HG03521 (cell line): Measurements from ENCODE around the gene SLC47A1.
A peak's percentile ranks its signal among the peaks of the same experiment; 100 is the strongest.
"Not testable (repeated sequence)": the region's sequence is repeated elsewhere in the genome, so short reads cannot be mapped to it uniquely, and the experiment has no call there.

Experiments
- ATAC-seq: cut with Tn5 transposase; IDR thresholded peaks from one replicate; pipeline ENCODE4 v1.9.1; 2021; ENCODE audit warnings: mild to moderate bottlenecking, moderate library complexity; ENCODE audit not compliant: unreplicated experiment

Gene SLC47A1

DNA sequence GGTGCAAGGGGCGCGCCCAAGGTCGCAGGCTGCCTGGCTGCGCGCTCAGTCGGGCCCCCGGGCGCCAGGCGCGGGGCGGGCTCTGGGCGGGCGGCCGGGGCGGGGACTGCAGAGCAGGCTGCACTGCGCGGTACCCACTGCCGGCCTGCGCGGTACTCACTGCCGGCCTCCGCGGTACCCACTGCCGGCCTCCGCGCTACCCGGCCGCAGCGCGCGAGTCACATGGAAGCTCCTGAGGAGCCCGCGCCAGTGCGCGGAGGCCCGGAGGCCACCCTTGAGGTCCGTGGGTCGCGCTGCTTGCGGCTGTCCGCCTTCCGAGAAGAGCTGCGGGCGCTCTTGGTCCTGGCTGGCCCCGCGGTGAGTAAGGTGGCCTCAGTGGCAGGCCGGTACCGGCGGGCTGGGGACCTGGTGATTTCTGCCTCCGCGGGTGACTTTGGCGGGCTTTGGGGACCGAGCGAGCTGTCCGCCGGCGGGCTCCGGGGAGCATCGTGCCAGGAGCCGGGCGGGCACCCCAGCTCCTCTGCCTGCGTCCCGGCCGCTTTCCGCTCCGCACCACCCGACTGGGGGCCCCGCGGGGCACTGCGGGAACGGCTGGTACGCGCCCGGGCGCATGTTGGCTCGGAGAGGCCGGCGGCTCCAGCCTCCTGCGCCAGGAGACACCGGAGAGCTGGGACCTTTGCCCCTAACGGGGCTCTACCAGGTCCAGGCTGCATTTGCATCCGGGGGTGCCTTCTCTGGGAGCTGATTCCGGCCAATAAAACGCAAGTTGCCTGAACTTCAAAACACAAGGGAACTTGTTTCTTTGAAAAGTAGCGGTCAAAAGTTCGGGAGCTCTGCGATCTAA is at the start of gene SLC47A1:
SLC47A1 (plus strand) TSS at position 137 of the 844 bp plus-strand sequence; CDS start at position 223, 86 bp downstream.
- no peak for ATAC-seq

DNA sequence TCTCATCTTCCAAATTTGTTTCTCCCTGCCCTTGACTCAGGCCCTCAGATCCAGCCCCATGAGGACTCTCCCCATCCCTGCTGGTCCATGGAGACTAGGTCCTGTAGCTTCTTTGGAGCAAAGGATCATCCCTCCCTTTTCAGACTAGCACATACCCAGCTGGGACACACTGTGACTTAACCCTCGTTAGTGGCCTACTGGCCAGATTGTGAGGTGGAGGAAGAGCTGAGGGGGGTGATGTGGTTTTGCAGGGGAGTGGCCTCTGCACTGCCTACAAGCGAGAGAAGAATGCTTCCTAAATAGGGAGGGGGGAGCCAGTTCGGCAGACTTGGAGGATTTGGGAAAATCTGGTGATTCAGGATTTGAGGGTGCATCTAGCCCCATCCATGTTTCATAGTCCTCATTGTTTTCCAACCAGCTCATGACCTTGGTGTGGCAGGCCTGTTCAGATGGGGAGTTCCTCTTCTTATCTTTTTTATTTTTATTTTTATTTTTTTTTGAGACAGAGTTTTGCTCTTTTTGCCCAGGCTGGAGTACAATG is 47.8 kb upstream of the SLC47A1 start:
- no peak for ATAC-seq

DNA sequence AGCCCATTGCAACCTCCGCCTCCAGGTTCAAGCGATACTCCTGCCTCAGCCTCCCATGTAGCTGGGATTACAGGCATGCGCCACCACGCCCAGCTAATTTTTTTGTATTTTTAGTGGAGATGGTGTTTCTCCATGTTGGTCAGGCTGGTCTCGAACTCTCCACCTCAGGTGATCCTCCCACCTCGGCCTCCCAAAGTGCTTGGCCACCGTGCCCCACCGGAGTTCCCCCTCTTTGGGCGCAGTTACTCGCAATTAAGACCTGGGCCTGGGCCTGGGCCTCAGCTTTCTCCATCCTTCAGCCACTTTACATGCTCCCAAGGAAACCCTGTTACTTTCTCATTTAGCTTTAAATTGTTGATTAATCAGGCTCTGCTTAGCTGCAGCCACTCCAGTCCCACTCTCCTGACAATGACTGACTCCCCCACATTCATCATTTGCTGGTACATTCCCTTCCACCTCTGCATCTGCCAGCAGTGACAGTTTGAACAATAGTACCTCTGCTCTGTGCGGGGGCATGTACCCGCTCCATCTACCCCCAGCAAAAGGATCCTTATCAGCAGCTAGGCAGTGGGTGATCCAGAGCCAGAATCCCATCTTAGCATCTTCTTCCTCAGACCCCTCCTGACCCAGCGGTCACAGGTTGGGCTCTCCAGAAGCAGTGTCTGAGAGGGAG is 47.2 kb upstream of the SLC47A1 start:
- ATAC-seq, result no peak

- ATAC-seq, result no peak
Observed at GRCh38 chr17:19487024-19487600, 46.5 kb upstream of the SLC47A1 start.

DNA sequence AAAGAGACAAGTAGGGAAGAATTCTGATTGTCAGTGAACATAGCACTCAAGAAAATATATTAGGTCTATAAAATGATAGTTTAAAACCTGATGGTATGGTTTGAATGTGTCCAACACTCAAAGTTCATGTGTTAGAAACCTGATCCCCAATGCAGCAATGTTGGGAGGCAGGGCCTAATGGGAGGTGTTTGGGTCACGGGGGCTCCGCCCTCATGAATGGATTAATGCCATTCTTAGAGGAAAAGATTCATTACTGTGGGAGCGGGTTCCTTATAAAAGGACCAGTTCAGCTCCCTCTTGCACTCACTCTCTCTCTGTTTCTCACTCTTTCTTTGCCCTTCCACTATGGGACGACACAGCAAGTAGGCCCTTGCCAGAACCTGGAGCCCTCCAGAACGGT is 41.5 kb upstream of the SLC47A1 start:
- ATAC-seq, result no peak

GRCh38 chr17:19494961-19495806 is 38.5 kb upstream of the SLC47A1 start:
- no peak for ATAC-seq

GRCh38 chr17:19495828-19496528 is 37.7 kb upstream of the SLC47A1 start:
- no peak for ATAC-seq

DNA sequence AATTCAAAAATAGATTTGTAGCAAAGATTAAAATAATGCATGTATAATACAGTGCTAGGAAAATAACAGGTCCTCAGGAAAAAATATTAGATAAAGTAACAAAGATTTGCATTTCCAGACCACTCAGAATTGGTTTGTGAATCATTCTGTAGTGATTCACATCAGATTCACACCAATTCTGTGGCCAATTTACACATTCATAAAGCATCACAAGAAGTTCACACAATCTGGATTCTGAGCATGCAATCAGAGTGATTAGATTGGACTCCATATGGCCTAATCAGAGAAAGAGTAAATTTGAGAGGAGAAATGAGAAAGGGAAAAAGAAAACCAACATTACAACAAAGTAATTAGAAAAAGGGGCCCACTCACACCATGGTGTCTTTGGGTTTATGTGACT is 36.0 kb upstream of the SLC47A1 start:
- no peak for ATAC-seq

- ATAC-seq, result no peak
Observed at GRCh38 chr17:19501219-19501618, 32.4 kb upstream of the SLC47A1 start.

DNA sequence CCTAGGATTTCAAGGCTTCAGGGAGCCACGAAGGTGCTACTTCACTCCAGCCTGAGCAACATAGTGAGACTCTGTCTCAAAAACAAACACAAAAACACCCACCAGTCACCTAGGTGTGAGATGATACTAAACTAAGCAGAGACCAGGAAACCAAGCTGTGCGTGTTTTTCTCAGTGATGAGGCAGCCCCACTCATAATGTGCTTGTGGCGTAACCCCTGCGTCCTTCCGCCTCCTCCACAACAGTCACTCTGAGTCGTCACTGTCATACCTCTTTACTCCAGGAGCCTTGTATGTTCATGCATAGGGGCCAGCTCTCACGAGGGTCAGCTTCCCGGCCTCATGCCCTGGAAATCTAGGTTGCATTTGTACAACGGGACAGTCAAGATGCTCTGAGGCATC is 31.1 kb upstream of the SLC47A1 start:
- ATAC-seq, result no peak

- not testable (repeated sequence) for ATAC-seq
Observed at GRCh38 chr17:19505561-19505960, 28.1 kb upstream of the SLC47A1 start.

DNA sequence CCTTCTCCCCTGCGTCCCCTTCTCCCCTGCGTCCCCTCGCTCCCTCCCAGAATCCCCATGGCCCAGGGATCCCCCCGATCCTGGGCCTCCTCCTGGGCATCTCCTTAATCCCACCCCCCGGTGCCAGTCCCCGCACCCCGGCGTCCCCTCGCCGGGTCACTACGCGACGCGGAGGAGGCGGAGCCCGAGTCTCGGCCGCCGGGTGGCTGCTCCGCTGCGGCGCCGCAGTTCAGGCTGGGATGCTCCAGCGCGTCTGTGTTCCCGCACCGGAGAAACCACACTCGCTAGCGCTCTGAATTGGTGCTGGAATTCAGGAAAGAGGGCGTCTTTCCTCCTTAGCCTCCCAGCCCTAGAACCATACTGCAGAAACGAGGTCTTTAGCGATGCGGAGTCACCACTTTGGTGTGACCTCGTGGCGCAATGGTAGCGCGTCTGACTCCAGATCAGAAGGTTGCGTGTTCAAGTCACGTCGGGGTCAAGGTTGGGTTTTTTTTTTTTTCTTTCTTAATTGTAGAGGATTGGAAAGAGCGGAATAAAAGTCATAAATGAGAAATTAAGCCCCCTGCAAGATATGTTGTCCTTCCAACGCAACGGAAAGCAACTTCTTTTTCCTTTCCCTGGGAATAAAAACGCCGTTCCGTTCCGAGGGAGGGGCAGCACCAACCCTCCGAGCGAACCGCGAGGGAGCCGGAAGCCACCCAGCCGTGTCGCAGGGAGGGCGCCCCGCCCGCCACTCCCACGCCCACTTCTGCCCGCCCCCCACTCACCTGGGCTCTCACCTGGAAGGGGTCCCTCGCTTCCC is 25.7 kb upstream of the SLC47A1 start:
- ATAC-seq, result peak; percentile 73

DNA sequence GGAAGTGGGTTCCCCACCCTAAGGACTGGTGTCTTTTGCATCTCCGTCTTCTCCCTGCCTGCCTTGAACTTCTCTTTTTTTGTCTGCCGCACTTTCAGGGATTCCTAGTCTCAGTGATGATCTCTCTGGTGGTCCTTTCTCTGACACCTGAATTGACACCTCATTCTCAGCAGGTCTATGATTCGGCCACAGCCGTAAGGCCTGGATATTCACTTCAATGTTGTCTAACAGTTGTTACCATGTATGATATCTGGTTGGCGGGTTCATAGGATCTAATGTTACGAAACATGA is 25.1 kb upstream of the SLC47A1 start:
- no peak for ATAC-seq

GRCh38 chr17:19509281-19509852 is 24.3 kb upstream of the SLC47A1 start:
- not testable (repeated sequence) for ATAC-seq

DNA sequence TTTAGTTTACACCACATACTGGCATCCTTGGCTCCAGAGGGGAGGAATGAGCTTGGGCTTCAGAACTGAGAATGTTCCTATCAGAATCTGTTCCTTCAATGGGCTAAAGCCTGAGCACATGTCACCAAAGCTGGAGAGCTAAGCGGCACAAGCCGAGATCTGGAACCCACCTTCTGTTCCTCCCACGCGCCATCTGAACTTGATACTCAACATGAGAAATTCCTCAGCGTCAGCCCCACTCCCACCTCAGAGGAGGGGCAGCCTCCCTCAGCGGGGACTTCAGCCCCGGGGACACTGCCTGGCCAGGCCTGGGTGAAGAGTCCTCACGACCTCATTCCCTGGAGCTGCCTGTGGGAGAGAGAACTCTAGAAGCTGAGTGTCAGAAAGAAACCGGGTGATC is 22.8 kb upstream of the SLC47A1 start:
- no peak for ATAC-seq

GRCh38 chr17:19513897-19514488 is 19.7 kb upstream of the SLC47A1 start:
- no peak for ATAC-seq

DNA sequence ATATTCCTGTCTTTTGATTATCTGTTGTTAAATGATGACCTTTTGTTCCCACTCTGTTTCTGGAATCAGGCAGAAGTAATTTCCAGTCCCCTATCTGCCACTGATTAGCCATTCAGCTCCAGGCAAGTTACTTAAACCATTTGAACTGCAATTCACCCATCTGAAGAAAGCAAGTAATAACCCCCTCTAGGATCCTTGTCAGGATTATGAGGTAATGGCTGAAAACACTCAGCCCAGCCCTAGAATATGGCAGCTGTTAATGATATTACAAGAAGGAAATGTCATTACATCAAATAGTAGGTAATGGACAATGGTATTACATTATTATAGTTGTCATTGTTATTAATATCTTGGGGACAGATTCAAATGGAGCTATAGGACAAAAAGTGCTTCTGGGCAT is 16.0 kb upstream of the SLC47A1 start:
- ATAC-seq, result no peak

DNA sequence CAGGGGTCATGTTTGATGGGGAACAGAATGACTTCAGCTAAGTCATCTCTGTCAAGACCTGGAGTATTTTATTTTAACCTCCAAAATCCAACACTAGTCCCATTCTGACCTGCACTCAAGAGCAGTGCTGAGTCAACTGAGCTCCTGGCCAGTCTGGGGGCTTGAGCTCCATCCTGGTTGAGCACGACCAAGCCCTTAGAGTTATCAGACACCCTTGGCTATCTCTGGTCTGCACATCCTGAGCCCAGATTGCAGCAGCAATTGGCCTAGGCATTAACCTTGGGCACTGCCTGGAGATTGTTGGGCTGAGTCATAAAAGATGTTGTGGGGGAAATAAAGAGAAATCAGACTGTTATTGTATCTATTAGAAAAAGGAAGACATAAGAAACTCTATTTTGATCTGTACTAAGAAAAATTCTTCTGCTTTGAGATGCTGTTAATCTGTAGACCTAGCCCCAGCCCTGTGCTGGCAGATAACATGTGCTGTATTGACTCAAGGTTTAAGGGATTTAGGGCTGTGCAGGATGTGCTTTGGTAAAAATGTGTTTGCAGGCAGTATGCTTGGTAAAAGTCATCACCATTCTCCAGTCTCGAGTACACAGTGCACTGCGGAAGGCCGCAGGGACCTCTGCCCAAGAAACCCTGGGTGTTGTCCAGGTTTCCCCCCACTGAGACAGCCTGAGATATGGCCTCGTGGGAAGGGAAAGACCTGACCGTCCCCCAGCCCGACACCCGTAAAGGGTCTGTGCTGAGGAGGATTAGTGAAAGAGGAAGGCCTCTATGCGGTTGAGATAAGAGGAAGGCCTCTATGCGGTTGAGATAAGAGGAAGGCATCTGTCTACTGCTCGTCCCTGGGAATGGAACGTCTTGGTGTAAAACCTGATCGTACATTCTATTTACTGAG is 14.0 kb upstream of the SLC47A1 start:
- not testable (repeated sequence) for ATAC-seq
